Fibroblast of lung (primary cell): ENCODE measurements around the gene NAALADL1. TPM values are rescaled to one million over a fixed set of nuclear protein-coding genes. Genes with fewer than 3 reads are reported as not detected.

ENCODE experiments used
- DNase-seq, 2 donors: peaks; one replicate each; pipeline versions ENCODE4 v3.0.0 to v3.0.0-alpha.2; 2010; ENCODE audit warnings: low read depth in 2 of 2
- H2AFZ ChIP-seq: 2 replicates; pipeline ENCODE4 v1.5.1; 2012; ENCODE audit warnings: low read length, control low read depth, inconsistent platforms
- H3K27ac ChIP-seq: 2 replicates; pipeline ENCODE4 v1.5.1; 2011; ENCODE audit warnings: low read length, control low read depth; ENCODE audit not compliant: insufficient read depth
- H3K27me3 ChIP-seq: 2 replicates; pipeline ENCODE4 v1.5.1; 2011; ENCODE audit warnings: mild to moderate bottlenecking, low read length; ENCODE audit not compliant: control insufficient read depth, insufficient read depth
- H3K36me3 ChIP-seq: 2 replicates; pipeline ENCODE4 v1.5.1; 2011; ENCODE audit warnings: low read length; ENCODE audit not compliant: control insufficient read depth, insufficient read depth
- H3K4me1 ChIP-seq: 2 replicates; pipeline ENCODE4 v1.5.1; 2011; ENCODE audit warnings: low read length; ENCODE audit not compliant: control insufficient read depth, insufficient read depth; ENCODE audit errors: extremely low read depth
- H3K4me2 ChIP-seq: 2 replicates; pipeline ENCODE4 v1.5.1; 2011; ENCODE audit warnings: low read length, control low read depth; ENCODE audit not compliant: insufficient read depth; ENCODE audit errors: extremely low read depth
- H3K4me3 ChIP-seq, 4 experiments: fragments of 200-600 bp in 1 of 4; sonication (generic) in 1 of 4; replicated peaks in 1 of 4; 2 replicates each; pipeline ENCODE4 v1.5.1; 2011 to 2016; ENCODE audit warnings: low read length in 4 of 4, low read depth in 3 of 4, mild to moderate bottlenecking in 3 of 4, control low read depth in 2 of 4, inconsistent platforms in 1 of 4, mixed read lengths in 1 of 4; ENCODE audit not compliant: insufficient read depth in 1 of 4; ENCODE audit errors: control extremely low read depth in 1 of 4
- H3K79me2 ChIP-seq: 2 replicates; pipeline ENCODE4 v1.5.1; 2012; ENCODE audit warnings: mild to moderate bottlenecking, low read length, inconsistent platforms; ENCODE audit not compliant: control insufficient read depth, insufficient read depth
- H3K9ac ChIP-seq: 2 replicates; pipeline ENCODE4 v1.5.1; 2011; ENCODE audit warnings: mild to moderate bottlenecking, low read length, control low read depth; ENCODE audit not compliant: insufficient read depth
- H3K9me3 ChIP-seq: 2 replicates; pipeline ENCODE4 v1.5.1; 2012; ENCODE audit warnings: low read depth, low read length; ENCODE audit not compliant: control insufficient read depth, insufficient read depth
- H4K20me1 ChIP-seq: 2 replicates; pipeline ENCODE4 v1.5.1; 2011; ENCODE audit warnings: low read length; ENCODE audit not compliant: control insufficient read depth, insufficient read depth; ENCODE audit errors: extremely low read depth
- EZH2 ChIP-seq: IDR thresholded peaks from 2 replicates; pipeline ENCODE4 v1.5.1; 2012; ENCODE audit warnings: low read length, control low read depth, mild to moderate bottlenecking; ENCODE audit errors: missing control alignments
- polyA plus RNA-seq, 2 donors: library from polyadenylated mRNA; depleted of rRNA in 1 of 2; stranded (reverse) in 1 of 2; unstranded in 1 of 2; fragments of >200 nt; gene quantifications; 2 replicates each; pipeline ENCODE4 v1.2.1, GENCODE V29; 2011 to 2012; ENCODE audit warnings: missing spikeins in 1 of 2
- total RNA-seq: library from RNA; depleted of rRNA; stranded (reverse); fragments of >200 nt; gene quantifications from 2 replicates; pipeline ENCODE4 v1.2.1, GENCODE V29; 2014
- TF ChIP-seq, protein P1 (sequence below), 2 donors: IDR thresholded peaks in 1 of 2; conservative IDR thresholded peaks in 1 of 2; 1 replicate in 1 of 2; 2 replicates in 1 of 2; pipeline ENCODE4 v1.5.1; 2011 to 2012; ENCODE audit warnings: low read length in 2 of 2, control low read depth in 1 of 2, inconsistent platforms in 1 of 2, low read depth in 1 of 2, mild to moderate bottlenecking in 1 of 2

NAALADL1 gene
- total and polyA plus RNA-seq, 2 donors (not counting 1 experiment from before 2014, with no cell fraction given) = 14.9 to 35.5 TPM

DNA sequence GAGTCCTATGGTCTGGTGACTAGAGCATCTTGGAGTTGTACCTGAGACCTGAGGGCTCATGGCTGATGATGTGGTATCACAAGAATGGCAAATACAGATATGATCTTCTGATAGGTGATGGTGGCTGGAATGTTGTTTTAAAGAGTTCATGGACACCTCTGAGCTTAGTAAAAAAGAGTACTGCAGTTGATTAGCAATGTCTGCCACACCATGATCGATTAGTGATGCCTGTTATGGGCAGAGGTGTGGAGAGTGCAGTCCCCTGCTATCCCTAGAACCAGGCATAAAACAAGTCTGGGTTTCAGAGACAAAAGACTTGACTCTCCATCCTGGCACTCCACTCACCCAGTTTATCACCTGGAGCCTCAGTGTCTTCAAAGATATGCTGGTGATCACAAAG, 60.2 kb downstream of the NAALADL1 start:
- H4K20me1 ChIP-seq = no peaks in the 10 kb centered on the region

DNA sequence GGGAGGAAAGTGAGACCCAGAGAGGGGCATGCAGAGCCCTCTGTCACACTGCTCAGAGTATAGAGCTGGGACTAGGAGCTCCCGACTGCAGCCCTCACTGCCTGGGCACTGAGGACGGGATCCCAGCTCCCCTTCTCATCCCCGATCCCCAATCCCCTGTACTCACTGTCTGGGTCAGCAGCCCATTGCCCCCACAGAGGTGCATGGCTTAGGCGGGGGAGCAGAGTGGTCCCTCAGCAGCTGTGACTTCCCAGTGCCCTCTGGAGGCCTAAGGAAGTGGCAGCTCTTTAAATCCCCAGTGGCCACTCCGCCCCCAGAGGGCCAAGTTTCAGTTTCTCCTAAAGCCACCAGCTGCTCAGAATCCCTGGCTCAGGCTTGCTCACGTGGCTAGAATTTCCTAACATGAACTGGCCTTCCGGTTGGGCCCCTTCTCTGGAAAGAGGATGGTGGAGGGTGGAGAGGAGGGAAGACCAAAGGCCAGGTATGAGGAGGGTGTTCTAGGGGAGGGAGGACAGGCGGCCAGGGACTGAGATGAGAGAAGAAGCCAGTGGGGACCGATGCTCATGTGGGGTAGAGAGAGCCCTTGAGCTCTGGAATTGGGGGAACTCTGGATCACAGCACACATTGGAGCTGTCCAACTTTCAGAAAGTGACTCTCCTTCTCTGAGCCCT, 61.5 kb downstream of the NAALADL1 start, which contains the start of gene BATF2:
Gene BATF2 (minus strand): TSS at position 262 of the 671 bp plus-strand sequence. CDS start 57 bp downstream, at position 205.
- peak within 1 kb of the TSS; percentile 28 to 59 (median 45) for H3K4me3 ChIP-seq
- TF ChIP-seq EZH2 = no peak
- TF ChIP-seq, protein P1, sequence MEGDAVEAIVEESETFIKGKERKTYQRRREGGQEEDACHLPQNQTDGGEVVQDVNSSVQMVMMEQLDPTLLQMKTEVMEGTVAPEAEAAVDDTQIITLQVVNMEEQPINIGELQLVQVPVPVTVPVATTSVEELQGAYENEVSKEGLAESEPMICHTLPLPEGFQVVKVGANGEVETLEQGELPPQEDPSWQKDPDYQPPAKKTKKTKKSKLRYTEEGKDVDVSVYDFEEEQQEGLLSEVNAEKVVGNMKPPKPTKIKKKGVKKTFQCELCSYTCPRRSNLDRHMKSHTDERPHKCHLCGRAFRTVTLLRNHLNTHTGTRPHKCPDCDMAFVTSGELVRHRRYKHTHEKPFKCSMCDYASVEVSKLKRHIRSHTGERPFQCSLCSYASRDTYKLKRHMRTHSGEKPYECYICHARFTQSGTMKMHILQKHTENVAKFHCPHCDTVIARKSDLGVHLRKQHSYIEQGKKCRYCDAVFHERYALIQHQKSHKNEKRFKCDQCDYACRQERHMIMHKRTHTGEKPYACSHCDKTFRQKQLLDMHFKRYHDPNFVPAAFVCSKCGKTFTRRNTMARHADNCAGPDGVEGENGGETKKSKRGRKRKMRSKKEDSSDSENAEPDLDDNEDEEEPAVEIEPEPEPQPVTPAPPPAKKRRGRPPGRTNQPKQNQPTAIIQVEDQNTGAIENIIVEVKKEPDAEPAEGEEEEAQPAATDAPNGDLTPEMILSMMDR (conservative IDR thresholded peaks at IDR 0.05 in 1 of 2, IDR thresholded peaks at IDR 0.05 in 1 of 2; ENCODE audit: low read depth in 1 of 2, low read length in 2 of 2) = peak; percentile 49 to 54
- no peaks in the 10 kb centered on the region for H3K79me2 ChIP-seq
- H3K9ac ChIP-seq = no peak within 1 kb of the TSS
- no peaks in the 10 kb centered on the region for H3K4me1 ChIP-seq
- no peaks in the 10 kb centered on the region for H3K27me3 ChIP-seq
- peak within 1 kb of the TSS; percentile 41 for H3K27ac ChIP-seq
- no peaks in the 10 kb centered on the region for H4K20me1 ChIP-seq
- H3K36me3 ChIP-seq = no peaks in the 10 kb centered on the region
- H3K4me2 ChIP-seq = peak within 1 kb of the TSS; percentile 89
- H2AFZ ChIP-seq = peak within 1 kb of the TSS; percentile 76
- peak; percentile 57 to 87 for DNase-seq
- no peaks in the 10 kb centered on the region for H3K9me3 ChIP-seq

More for the DNA sequence above, 60.2 kb downstream of the NAALADL1 start:
- no peak overlapping the region for H3K9ac ChIP-seq
- H3K27me3 ChIP-seq = no peaks in the 10 kb centered on the region
- H3K4me1 ChIP-seq = no peaks in the 10 kb centered on the region
- DNase-seq = no peak
- no peak overlapping the region for H3K4me2 ChIP-seq
- no peaks in the 10 kb centered on the region for H3K9me3 ChIP-seq
- no peak overlapping the region for H3K4me3 ChIP-seq
- no peak overlapping the region for H3K27ac ChIP-seq
- no peaks in the 10 kb centered on the region for H3K79me2 ChIP-seq
- no peak overlapping the region for H2AFZ ChIP-seq
- TF ChIP-seq, protein P1 (conservative IDR thresholded peaks at IDR 0.05 in 1 of 2, IDR thresholded peaks at IDR 0.05 in 1 of 2; ENCODE audit: low read depth in 1 of 2, low read length in 2 of 2) = no peak
- no peak for TF ChIP-seq EZH2
- no peaks in the 10 kb centered on the region for H3K36me3 ChIP-seq

DNA sequence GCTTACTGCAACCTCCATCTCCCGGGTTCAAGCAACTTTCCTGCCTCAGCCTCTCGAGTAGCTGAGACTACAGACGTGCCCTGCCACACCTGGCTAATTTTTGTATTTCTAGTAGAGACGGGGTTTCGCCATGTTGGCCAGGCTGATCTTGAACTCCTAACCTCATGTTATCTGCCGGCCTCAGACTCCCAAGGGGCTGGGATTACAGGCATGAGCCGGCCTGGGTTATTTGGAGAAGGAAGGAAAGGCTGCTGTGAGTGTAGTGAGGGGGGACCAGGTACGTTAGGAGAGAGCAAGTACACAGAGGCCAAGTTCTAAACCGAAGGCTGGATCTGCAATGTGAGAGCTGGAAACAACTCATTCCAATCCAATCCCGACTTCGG, 62.0 kb downstream of the NAALADL1 start:
- Histone ChIP-seq H3K4me3 (peak overlapping the region; percentile 28 to 59 (median 45)), H2AFZ (peak overlapping the region; percentile 76), H3K9me3 (no peaks in the 10 kb centered on the region), H3K4me1 (no peaks in the 10 kb centered on the region), H3K4me2 (peak overlapping the region; percentile 89), H3K36me3 (no peaks in the 10 kb centered on the region), H3K9ac (no peak overlapping the region), H3K79me2 (no peaks in the 10 kb centered on the region), H4K20me1 (no peaks in the 10 kb centered on the region), H3K27ac (peak overlapping the region; percentile 17), H3K27me3 (no peaks in the 10 kb centered on the region)
- TF ChIP-seq, protein P1 (conservative IDR thresholded peaks at IDR 0.05 in 1 of 2, IDR thresholded peaks at IDR 0.05 in 1 of 2; ENCODE audit: low read depth in 1 of 2, low read length in 2 of 2) = no peak
- no peak for TF ChIP-seq EZH2
- DNase-seq = no peak

Other genes starting within 250 kb of the NAALADL1 start
- gene MEN1, start 248.0 kb downstream of the NAALADL1 start, total RNA-seq = 12.1 and 13.7 TPM in 2 replicates
- gene MEN1, start 248.0 kb downstream of the NAALADL1 start, polyA plus RNA-seq = 8.9 and 14.2 TPM in 2 replicates
- gene CDC42BPG, start 213.9 kb downstream of the NAALADL1 start, total RNA-seq = 0.33 and 0.77 TPM in 2 replicates
- 0.02 and 0.03 TPM in 2 replicates for gene CDC42BPG, start 213.9 kb downstream of the NAALADL1 start, polyA plus RNA-seq
- 40.8 and 71.3 TPM in 2 replicates for gene EHD1, start 179.9 kb downstream of the NAALADL1 start, total RNA-seq
- gene EHD1, start 179.9 kb downstream of the NAALADL1 start, polyA plus RNA-seq = 240 and 248 TPM in 2 replicates
- 7.4 and 9.9 TPM in 2 replicates for gene ATG2A, start 141.3 kb downstream of the NAALADL1 start, total RNA-seq
- 3.1 and 5.1 TPM in 2 replicates for gene ATG2A, start 141.3 kb downstream of the NAALADL1 start, polyA plus RNA-seq
- gene PPP2R5B, start 133.9 kb downstream of the NAALADL1 start, total RNA-seq = 6.2 and 12.1 TPM in 2 replicates
- gene PPP2R5B, start 133.9 kb downstream of the NAALADL1 start, polyA plus RNA-seq = 10.9 and 12.4 TPM in 2 replicates
- gene GPHA2, start 122.7 kb downstream of the NAALADL1 start, total RNA-seq = not detected in 2 replicates
- gene GPHA2, start 122.7 kb downstream of the NAALADL1 start, polyA plus RNA-seq = not detected in 2 replicates
- gene MAJIN, start 86.4 kb downstream of the NAALADL1 start, total RNA-seq = not detected in 2 replicates
- not detected in 2 replicates for gene MAJIN, start 86.4 kb downstream of the NAALADL1 start, polyA plus RNA-seq
- gene BATF2, start 61.6 kb downstream of the NAALADL1 start, total RNA-seq = 2.1 TPM in 2 replicates
- gene BATF2, start 61.6 kb downstream of the NAALADL1 start, polyA plus RNA-seq = 1.0 and 1.5 TPM in 2 replicates
- 99.9 and 138 TPM in 2 replicates for gene ARL2, start 44.4 kb downstream of the NAALADL1 start, total RNA-seq
- gene ARL2, start 44.4 kb downstream of the NAALADL1 start, polyA plus RNA-seq = 99.2 and 173 TPM in 2 replicates
- 11.3 and 14.4 TPM in 2 replicates for gene SNX15, start 31.1 kb downstream of the NAALADL1 start, total RNA-seq
- 10.2 and 15.2 TPM in 2 replicates for gene SNX15, start 31.1 kb downstream of the NAALADL1 start, polyA plus RNA-seq
- 8.6 and 10.0 TPM in 2 replicates for gene SAC3D1, start 17.3 kb downstream of the NAALADL1 start, total RNA-seq
- 3.1 and 7.1 TPM in 2 replicates for gene SAC3D1, start 17.3 kb downstream of the NAALADL1 start, polyA plus RNA-seq
- gene CDCA5, start 25.5 kb upstream of the NAALADL1 start, total RNA-seq = 0.26 and 3.0 TPM in 2 replicates
- gene CDCA5, start 25.5 kb upstream of the NAALADL1 start, polyA plus RNA-seq = 4.6 and 18.1 TPM in 2 replicates
- gene ZFPL1, start 25.7 kb upstream of the NAALADL1 start, total RNA-seq = 31.1 and 36.0 TPM in 2 replicates
- 30.8 and 37.6 TPM in 2 replicates for gene ZFPL1, start 25.7 kb upstream of the NAALADL1 start, polyA plus RNA-seq
- 144 and 171 TPM in 2 replicates for gene VPS51, start 37.7 kb upstream of the NAALADL1 start, total RNA-seq
- gene VPS51, start 37.7 kb upstream of the NAALADL1 start, polyA plus RNA-seq = 22.0 and 27.0 TPM in 2 replicates
- 30.0 and 89.5 TPM in 2 replicates for gene TM7SF2, start 53.3 kb upstream of the NAALADL1 start, total RNA-seq
- 11.7 and 16.9 TPM in 2 replicates for gene TM7SF2, start 53.3 kb upstream of the NAALADL1 start, polyA plus RNA-seq
- gene ZNHIT2, start 59.1 kb upstream of the NAALADL1 start, total RNA-seq = 12.8 and 13.2 TPM in 2 replicates
- gene ZNHIT2, start 59.1 kb upstream of the NAALADL1 start, polyA plus RNA-seq = 1.4 and 1.7 TPM in 2 replicates
- 336 and 338 TPM in 2 replicates for gene FAU, start 63.6 kb upstream of the NAALADL1 start, total RNA-seq
- gene FAU, start 63.6 kb upstream of the NAALADL1 start, polyA plus RNA-seq = 256 and 290 TPM in 2 replicates
- 46.2 and 70.8 TPM in 2 replicates for gene MRPL49, start 63.8 kb upstream of the NAALADL1 start, total RNA-seq
- 55.5 and 60.8 TPM in 2 replicates for gene MRPL49, start 63.8 kb upstream of the NAALADL1 start, polyA plus RNA-seq
- gene SYVN1, start 76.0 kb upstream of the NAALADL1 start, total RNA-seq = 13.6 and 15.5 TPM in 2 replicates
- gene SYVN1, start 76.0 kb upstream of the NAALADL1 start, polyA plus RNA-seq = 25.2 and 30.4 TPM in 2 replicates
- gene SPDYC, start 111.7 kb upstream of the NAALADL1 start, total RNA-seq = not detected in 2 replicates
- gene SPDYC, start 111.7 kb upstream of the NAALADL1 start, polyA plus RNA-seq = not detected in 2 replicates
- gene CAPN1, start 123.4 kb upstream of the NAALADL1 start, total RNA-seq = 58.0 and 94.5 TPM in 2 replicates
- 70.3 and 111 TPM in 2 replicates for gene CAPN1, start 123.4 kb upstream of the NAALADL1 start, polyA plus RNA-seq
- 1.0 and 2.8 TPM in 2 replicates for gene POLA2, start 203.4 kb upstream of the NAALADL1 start, total RNA-seq
- gene POLA2, start 203.4 kb upstream of the NAALADL1 start, polyA plus RNA-seq = 9.8 and 33.6 TPM in 2 replicates